ENCODE results near the gene SLC41A3.
"Not testable (repeated sequence)": the region's sequence is repeated elsewhere in the genome, so short reads cannot be mapped to it uniquely, and the experiment has no call there.

Gene SLC41A3

DNA sequence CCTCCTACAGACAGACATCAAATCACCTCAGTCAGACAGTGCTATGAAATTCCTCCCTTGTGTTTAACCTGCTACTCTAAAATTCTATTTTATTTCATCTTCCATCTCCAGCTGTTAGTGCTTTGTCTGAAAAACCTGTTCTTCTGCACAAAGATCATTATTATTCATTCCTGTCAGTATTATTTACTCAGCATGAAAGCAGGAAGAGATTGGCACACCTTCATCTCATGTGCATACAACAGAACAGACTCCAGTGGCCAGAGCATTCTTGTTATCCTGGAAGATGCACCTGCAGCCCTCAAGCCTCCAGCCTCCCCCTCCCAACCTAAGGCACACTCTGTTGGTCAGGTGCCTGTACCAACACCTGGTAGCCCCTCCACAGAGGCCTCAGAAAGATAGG lies 116.8 kb downstream of the SLC41A3 start:
- TF ChIP-seq, protein P1, sequence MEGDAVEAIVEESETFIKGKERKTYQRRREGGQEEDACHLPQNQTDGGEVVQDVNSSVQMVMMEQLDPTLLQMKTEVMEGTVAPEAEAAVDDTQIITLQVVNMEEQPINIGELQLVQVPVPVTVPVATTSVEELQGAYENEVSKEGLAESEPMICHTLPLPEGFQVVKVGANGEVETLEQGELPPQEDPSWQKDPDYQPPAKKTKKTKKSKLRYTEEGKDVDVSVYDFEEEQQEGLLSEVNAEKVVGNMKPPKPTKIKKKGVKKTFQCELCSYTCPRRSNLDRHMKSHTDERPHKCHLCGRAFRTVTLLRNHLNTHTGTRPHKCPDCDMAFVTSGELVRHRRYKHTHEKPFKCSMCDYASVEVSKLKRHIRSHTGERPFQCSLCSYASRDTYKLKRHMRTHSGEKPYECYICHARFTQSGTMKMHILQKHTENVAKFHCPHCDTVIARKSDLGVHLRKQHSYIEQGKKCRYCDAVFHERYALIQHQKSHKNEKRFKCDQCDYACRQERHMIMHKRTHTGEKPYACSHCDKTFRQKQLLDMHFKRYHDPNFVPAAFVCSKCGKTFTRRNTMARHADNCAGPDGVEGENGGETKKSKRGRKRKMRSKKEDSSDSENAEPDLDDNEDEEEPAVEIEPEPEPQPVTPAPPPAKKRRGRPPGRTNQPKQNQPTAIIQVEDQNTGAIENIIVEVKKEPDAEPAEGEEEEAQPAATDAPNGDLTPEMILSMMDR (conservative IDR thresholded peaks at IDR 0.05; ENCODE audit: low read depth, low read length), result no peak
- DNase-seq (ENCODE audit: low read depth), result no peak
- H3K4me3 ChIP-seq (ENCODE audit: low read depth, low read length), result no peak overlapping the region

DNA sequence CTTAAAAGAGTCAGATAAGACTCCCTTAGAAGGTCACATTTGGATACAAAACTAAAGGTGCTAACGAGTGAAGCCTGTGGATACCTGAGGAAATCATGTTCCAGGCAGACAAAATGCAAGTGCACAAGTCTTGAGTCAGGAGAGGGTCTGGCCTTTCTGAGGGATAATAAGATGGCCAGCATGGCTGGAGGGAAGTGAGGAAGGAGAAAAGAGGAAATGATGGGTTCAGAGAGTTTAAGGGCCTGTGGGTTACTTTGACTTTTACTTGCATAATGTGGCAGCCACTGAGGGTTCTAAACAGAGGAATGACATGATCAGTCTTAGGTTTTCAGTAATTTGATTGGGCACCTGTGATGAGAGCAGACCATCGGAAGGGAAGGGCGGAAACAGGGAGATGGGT lies 118.4 kb downstream of the SLC41A3 start:
- H3K4me3 ChIP-seq (ENCODE audit: low read depth, low read length), result no peak overlapping the region
- TF ChIP-seq, protein P1 (conservative IDR thresholded peaks at IDR 0.05; ENCODE audit: low read depth, low read length), result no peak
- DNase-seq (ENCODE audit: low read depth), result no peak

- peak; percentile 5 for DNase-seq (ENCODE audit: low read depth)
- H3K4me3 ChIP-seq (ENCODE audit: low read depth, low read length), result not testable (repeated sequence)
Measured at GRCh38 chr3:125963834-125964233, 120.1 kb downstream of the SLC41A3 start.

DNA sequence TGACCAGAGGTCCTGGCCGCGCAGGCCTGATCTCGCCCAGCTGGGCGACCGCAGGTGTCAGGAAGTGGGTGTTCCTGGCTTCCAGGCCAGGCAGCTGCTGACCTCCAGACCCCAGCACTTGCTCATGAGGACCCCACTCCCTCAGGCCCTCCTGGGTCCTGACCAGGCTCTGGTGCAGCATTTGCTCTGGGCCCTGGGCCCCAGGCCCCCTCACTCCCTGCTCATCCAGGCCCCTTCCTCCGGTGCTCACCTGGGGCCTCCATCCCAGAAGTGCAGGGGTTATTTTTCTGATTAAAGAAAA lies 122.7 kb downstream of the SLC41A3 start:
- no peak for DNase-seq (ENCODE audit: low read depth)
- TF ChIP-seq, protein P1 (conservative IDR thresholded peaks at IDR 0.05; ENCODE audit: low read depth, low read length), result no peak
- H3K4me3 ChIP-seq (ENCODE audit: low read depth, low read length), result no peak overlapping the region

DNA sequence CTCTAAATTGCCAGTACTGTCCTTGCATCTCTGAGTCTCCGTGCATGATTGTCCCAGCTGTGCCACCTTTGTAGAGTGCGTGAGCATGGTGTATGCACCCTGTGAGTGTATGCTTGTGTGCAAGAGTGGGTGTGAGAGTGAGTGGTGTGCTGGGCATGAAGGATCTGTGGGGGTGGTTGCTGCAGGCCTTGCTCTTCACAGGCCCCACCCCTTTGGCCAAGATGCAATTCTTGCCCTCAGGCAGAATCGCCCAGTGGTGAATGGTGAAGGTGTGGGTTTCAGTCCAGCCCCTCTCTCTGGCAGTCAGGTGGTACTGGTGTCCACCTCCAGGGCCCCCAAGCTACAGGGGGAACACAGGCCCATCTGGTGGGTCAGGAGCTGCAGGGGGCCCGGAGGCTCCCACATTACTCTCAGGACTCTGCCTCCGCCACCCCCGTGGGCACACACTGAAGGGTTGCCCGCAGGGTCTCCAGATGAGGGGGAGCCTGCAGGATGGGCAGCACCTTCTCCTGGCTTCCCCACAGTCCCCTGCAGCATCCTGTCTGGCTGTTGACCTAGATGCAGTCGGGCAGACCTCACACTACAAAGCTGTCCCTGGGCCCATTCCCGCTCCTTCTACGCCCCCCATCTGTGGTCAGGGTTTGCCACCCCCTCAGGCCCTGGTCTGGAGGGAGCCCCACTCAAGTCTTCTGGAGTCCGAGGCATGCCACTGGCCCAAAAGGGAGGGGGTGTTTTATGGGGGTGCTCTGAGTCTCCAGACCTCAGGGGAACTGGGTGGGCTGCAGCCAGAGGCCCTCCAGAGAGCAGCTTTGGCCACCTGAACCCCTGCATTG lies 123.3 kb downstream of the SLC41A3 start:
- no peak overlapping the region for H3K4me3 ChIP-seq (ENCODE audit: low read depth, low read length)
- DNase-seq (ENCODE audit: low read depth), result no peak
- TF ChIP-seq, protein P1 (conservative IDR thresholded peaks at IDR 0.05; ENCODE audit: low read depth, low read length), result no peak

- no peak overlapping the region for H3K4me3 ChIP-seq (ENCODE audit: low read depth, low read length)
- TF ChIP-seq, protein P1 (conservative IDR thresholded peaks at IDR 0.05; ENCODE audit: low read depth, low read length), result no peak
- no peak for DNase-seq (ENCODE audit: low read depth)
Measured at GRCh38 chr3:125960066-125960424, 123.9 kb downstream of the SLC41A3 start.

GRCh38 chr3:125959317-125960065 lies 124.4 kb downstream of the SLC41A3 start:
- no peak overlapping the region for H3K4me3 ChIP-seq (ENCODE audit: low read depth, low read length)
- DNase-seq (ENCODE audit: low read depth), result no peak
- TF ChIP-seq, protein P1 (conservative IDR thresholded peaks at IDR 0.05; ENCODE audit: low read depth, low read length), result no peak

All from choroid plexus epithelial cell (primary cell).